Heart left ventricle (tissue), 16 donors: Measurements from ENCODE around the gene CSMD2. TPM values are rescaled to one million over a fixed set of nuclear protein-coding genes. Genes with fewer than 3 reads are reported as not detected.

ENCODE experiments used
- ATAC-seq, 4 donors: fragments of 200-7000 bp; cut with Tn5 transposase; one replicate each; pipeline ENCODE4 v1.9.1; 2020 to 2022; ENCODE audit warnings: moderate library complexity in 4 of 4, mild to moderate bottlenecking in 3 of 4, moderate number of reproducible peaks in 1 of 4
- DNase-seq, 5 donors: peaks; one replicate each; pipeline ENCODE4 v3.0.0-alpha.2; 2020
- H3K27ac ChIP-seq, 12 donors: fragments of 200-600 bp; sonication (generic) in 4 of 12; one replicate each; pipeline versions ENCODE4 v1.5.0 to v1.8.0; 2016 to 2022; ENCODE audit warnings: mild to moderate bottlenecking in 2 of 12
- H3K27me3 ChIP-seq, 9 donors: fragments of 200-600 bp; sonication (generic) in 2 of 9; one replicate each; pipeline versions ENCODE4 v1.5.1 to v1.8.0; 2016 to 2022; ENCODE audit warnings: mild to moderate bottlenecking in 3 of 9
- H3K36me3 ChIP-seq, 9 donors: fragments of 200-600 bp; sonication (generic) in 2 of 9; one replicate each; pipeline versions ENCODE4 v1.5.0 to v1.8.0; 2018 to 2022; ENCODE audit warnings: mild to moderate bottlenecking in 2 of 9
- H3K4me1 ChIP-seq, 12 donors: fragments of 200-600 bp; sonication (generic) in 4 of 12; one replicate each; pipeline versions ENCODE4 v1.5.0 to v1.8.0; 2016 to 2022; ENCODE audit warnings: mild to moderate bottlenecking in 3 of 12
- H3K4me3 ChIP-seq, 12 donors: fragments of 200-600 bp; sonication (generic) in 4 of 12; one replicate each; pipeline versions ENCODE4 v1.5.0 to v1.8.0; 2017 to 2022; ENCODE audit warnings: mild to moderate bottlenecking in 9 of 12, moderate library complexity in 4 of 12
- H3K9me3 ChIP-seq, 12 donors: fragments of 200-600 bp; sonication (generic) in 4 of 12; one replicate each; pipeline versions ENCODE4 v1.5.0 to v1.8.0; 2016 to 2022; ENCODE audit warnings: mild to moderate bottlenecking in 1 of 12
- POLR2A ChIP-seq, 2 donors: fragments of 450-650 bp; IDR thresholded peaks; one replicate each; pipeline ENCODE4 v1.6.1; 2017; ENCODE audit warnings: antibody characterized with exemption in 2 of 2, mild to moderate bottlenecking in 2 of 2, moderate library complexity in 2 of 2
- WGBS, 4 donors: extraction: QIAGEN DNeasy Blood & Tissue Kit in 2 of 4; methylation state at CpG; one replicate each; pipeline versions ENCODE4 v1.1.5 to v1.1.7; 2013 to 2018; 5-methylcytosine and 5-hydroxymethylcytosine counted together
- intact Hi-C, 10 donors: fragments of 100-400 bp; cut with DNase I; formaldehyde crosslinking; loops; one replicate each; pipeline versions ENCODE4 v1.11.1 to v1.14.2; 2022
- polyA plus RNA-seq, 2 donors: library from polyadenylated mRNA; stranded (reverse); fragments of 200-250 nt; gene quantifications; one replicate each; pipeline ENCODE4 v1.2.3, GENCODE V29; 2013
- total RNA-seq, 9 donors: library from RNA; depleted of rRNA in 2 of 9; stranded (reverse); fragments of >200 nt in 2 of 9; fragmentation: NEBNext Ultra II Directional in 3 of 9; extraction: Animal tissue kit (Norgen Biotek cat#: 25700) in 3 of 9; gene quantifications; one replicate each; pipeline versions ENCODE4 v1.1.0 to v1.2.4, GENCODE V29; 2016 to 2023
- TF ChIP-seq, protein P1 (sequence below), 12 donors: fragments of 200-600 bp; sonication (generic) in 4 of 12; IDR thresholded peaks; one replicate each; pipeline versions ENCODE4 v1.5.0 to v1.8.0; 2018 to 2022; ENCODE audit warnings: antibody characterized with exemption in 12 of 12, mild to moderate bottlenecking in 5 of 12
- donor health status: ischemic (EF 13 %, LVEDD 7.1; RV severe dilation, severe dysfunction).
- donor health status: healthy with polysubstance abuse.
- donor health status: DM: no; HTN: yes; CAD: no.
- donor health status: DM: no; HTN: no; CAD: no.
- donor health status: ischemic (EF 25% LVEDD 6.9; RV normal size, moderate dysfunction).
- donor health status: ischemic (EF 25% LVEDD 5.7; RV mildly dilated, moderate dysfunction).
- donor health status: healthy.
- donor health status: DM: yes; HTN: yes; CAD: no.
- donor health status: ischemic (EF 35%, LVEDD 5.7; RV mildly dilated, moderate dysfunction).
- donor health status: nonischemic (EF 11% LVEDD 7.7; RV severe dilation, severe dysfunction).
- donor health status: DM: yes; HTN: yes; CAD: no.
- donor health status: PGD.
- donor health status: ischemic (EF 29% LVEDD 5.4; RV normal size, mild dysfunction).
- donor health status: nonischemic (EF 23%, LVEDD 6.1; RV moderate dilation, normal function).

The CSMD2 gene
- total and polyA plus RNA-seq, 11 donors: 0.02 to 0.79 (median 0.22) TPM

DNA sequence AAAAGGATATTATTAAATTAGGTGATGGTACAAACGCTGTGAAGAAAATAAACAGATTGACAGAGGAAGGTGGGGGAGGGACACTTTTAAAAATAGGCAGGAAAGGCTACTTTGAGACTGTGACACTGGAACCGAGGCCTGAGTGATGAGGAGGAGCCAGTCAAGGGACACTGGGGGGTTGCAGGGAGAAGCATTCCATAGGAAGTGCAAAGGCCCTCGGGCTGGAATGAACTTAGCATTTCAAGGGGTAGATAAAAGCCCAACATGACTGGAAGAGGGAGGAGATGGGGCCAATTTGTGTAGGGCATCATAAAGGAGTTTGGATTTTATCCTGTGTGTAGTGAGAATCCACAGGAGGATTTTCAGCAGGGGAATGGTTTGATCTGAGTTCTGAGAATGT is 27.6 kb upstream of the CSMD2 start:
- no peak for ATAC-seq
- peaks cover 0 to 33% (median 5%) of the 10 kb centered on the region in 9 donors for H3K27me3 ChIP-seq
- no peaks in the 10 kb centered on the region for H3K4me1 ChIP-seq
- no peak overlapping the region for H3K27ac ChIP-seq
- 27 to 43% (median 37%) methylated on average over 3 of the region's 3 CpGs for WGBS, 4 donors
- peaks cover 0 to 13% (median 2%) of the 10 kb centered on the region in 12 donors for H3K9me3 ChIP-seq
- TF ChIP-seq POLR2A (IDR thresholded peaks at IDR 0.05): no peak
- TF ChIP-seq, protein P1, sequence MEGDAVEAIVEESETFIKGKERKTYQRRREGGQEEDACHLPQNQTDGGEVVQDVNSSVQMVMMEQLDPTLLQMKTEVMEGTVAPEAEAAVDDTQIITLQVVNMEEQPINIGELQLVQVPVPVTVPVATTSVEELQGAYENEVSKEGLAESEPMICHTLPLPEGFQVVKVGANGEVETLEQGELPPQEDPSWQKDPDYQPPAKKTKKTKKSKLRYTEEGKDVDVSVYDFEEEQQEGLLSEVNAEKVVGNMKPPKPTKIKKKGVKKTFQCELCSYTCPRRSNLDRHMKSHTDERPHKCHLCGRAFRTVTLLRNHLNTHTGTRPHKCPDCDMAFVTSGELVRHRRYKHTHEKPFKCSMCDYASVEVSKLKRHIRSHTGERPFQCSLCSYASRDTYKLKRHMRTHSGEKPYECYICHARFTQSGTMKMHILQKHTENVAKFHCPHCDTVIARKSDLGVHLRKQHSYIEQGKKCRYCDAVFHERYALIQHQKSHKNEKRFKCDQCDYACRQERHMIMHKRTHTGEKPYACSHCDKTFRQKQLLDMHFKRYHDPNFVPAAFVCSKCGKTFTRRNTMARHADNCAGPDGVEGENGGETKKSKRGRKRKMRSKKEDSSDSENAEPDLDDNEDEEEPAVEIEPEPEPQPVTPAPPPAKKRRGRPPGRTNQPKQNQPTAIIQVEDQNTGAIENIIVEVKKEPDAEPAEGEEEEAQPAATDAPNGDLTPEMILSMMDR (IDR thresholded peaks at IDR 0.05): no peak
- intact Hi-C loops: no loop called here
- H3K36me3 ChIP-seq: no peaks in the 10 kb centered on the region
- H3K4me3 ChIP-seq: no peak overlapping the region
- no peak for DNase-seq

- no peaks in the 10 kb centered on the region for H3K36me3 ChIP-seq
- no peaks in the 10 kb centered on the region for H3K4me1 ChIP-seq
- H3K27ac ChIP-seq: no peak overlapping the region
- intact Hi-C loops: no loop called here
- no peak for DNase-seq
- 59 to 81% (median 70%) methylated on average over 2 of the region's 2 CpGs for WGBS, 4 donors
- no peak overlapping the region for H3K4me3 ChIP-seq
- peaks cover 0 to 36% (median 8%) of the 10 kb centered on the region in 9 donors for H3K27me3 ChIP-seq
- H3K9me3 ChIP-seq: peaks cover 0 to 13% (median 2%) of the 10 kb centered on the region in 12 donors
- ATAC-seq: no peak
- no peak for TF ChIP-seq POLR2A (IDR thresholded peaks at IDR 0.05)
- TF ChIP-seq, protein P1 (IDR thresholded peaks at IDR 0.05): no peak
Measured at GRCh38 chr1:34190692-34191091, 25.7 kb upstream of the CSMD2 start.

GRCh38 chr1:34188985-34189384 is 24.0 kb upstream of the CSMD2 start:
- 55 to 76% (median 65%) methylated on average over 4 of the region's 4 CpGs for WGBS, 4 donors
- Histone ChIP-seq H3K36me3 (no peaks in the 10 kb centered on the region), H3K4me1 (no peaks in the 10 kb centered on the region), H3K27me3 (peaks cover 0 to 39% (median 8%) of the 10 kb centered on the region in 9 donors), H3K9me3 (peaks cover 0 to 13% (median 2%) of the 10 kb centered on the region in 12 donors), H3K27ac (no peak overlapping the region), H3K4me3 (no peak overlapping the region)
- TF ChIP-seq, protein P1 (IDR thresholded peaks at IDR 0.05): no peak
- TF ChIP-seq POLR2A (IDR thresholded peaks at IDR 0.05): no peak
- ATAC-seq (peak in 1 of 4 donors; percentile 33), DNase-seq (no peak)
- intact Hi-C loops: no loop called here

DNA sequence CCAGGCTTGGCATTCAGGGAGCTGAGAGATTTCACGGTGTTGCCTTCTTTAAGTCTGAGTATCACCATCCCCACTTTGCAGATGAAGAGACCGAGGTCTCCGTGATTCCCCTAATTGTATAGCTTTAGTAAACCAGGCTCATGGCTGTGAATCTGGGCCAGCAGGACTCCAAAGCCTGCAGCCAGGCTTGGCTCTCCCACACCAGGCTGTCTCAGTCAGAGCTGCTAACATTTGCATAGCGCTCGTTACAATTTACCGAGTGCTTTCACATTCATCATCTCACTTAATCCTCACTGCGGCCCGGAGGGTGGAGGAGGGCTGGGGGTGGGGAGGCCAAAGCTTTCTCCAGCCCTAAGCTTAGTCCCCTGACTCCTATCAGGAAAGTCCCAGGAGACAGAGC is 23.4 kb upstream of the CSMD2 start:
- Histone ChIP-seq H3K9me3 (peaks cover 0 to 13% (median 2%) of the 10 kb centered on the region in 12 donors), H3K27me3 (peaks cover 0 to 39% (median 8%) of the 10 kb centered on the region in 9 donors), H3K27ac (no peak overlapping the region), H3K4me1 (no peaks in the 10 kb centered on the region), H3K4me3 (no peak overlapping the region), H3K36me3 (no peaks in the 10 kb centered on the region)
- intact Hi-C loops: no loop called here
- WGBS, 4 donors: 8 to 19% (median 13%) methylated on average over 6 to 8 of the region's 8 CpGs
- no peak for DNase-seq
- no peak for TF ChIP-seq POLR2A (IDR thresholded peaks at IDR 0.05)
- TF ChIP-seq, protein P1 (IDR thresholded peaks at IDR 0.05): no peak
- no peak for ATAC-seq
